GM10266 (cell line): ENCODE data around the gene PCDH8.

Source experiments
- DNase-seq: peaks from one replicate; pipeline ENCODE4 v3.0.0; 2012; ENCODE audit errors: extremely low spot score
- CTCF ChIP-seq: IDR thresholded peaks from 2 replicates; pipeline ENCODE4 v1.5.1; 2012; ENCODE audit warnings: mild to moderate bottlenecking, low read depth; ENCODE audit not compliant: control insufficient read depth, insufficient read depth; ENCODE audit errors: missing control alignments

PCDH8 gene

GRCh38 chr13:52848455-52849195 is at the start of gene PCDH8:
PCDH8 (minus strand) TSS chr13:52848640; CDS start chr13:52848436, 204 bp downstream.
- no peak for DNase-seq
- no peak for TF ChIP-seq CTCF

GRCh38 chr13:52896827-52897659 is 48.6 kb upstream of the PCDH8 start:
- TF ChIP-seq CTCF, result peak; percentile 57
- peak; percentile 32 for DNase-seq

- no peak for TF ChIP-seq CTCF
- DNase-seq, result no peak
Measured at GRCh38 chr13:52894413-52894812, 46.0 kb upstream of the PCDH8 start.

DNA sequence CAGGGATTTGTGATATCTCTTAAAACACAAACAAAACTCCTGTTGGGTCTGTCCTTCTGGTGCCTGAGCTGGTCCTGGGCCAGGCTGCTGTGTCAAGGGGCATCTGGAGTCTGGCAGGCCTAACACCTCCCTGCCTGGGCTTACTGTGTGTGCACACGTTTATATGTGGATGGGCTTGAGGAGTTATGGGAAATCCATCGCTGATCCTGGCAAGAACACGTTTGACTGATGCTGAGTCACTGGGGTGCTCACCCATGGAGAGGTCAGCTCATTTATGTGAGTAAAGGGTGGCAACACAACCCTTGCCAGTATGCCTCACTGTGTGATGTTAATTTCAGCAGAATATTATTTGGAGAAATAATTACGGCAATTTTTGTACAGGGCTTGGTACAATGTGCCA is 44.5 kb upstream of the PCDH8 start:
- no peak for DNase-seq

DNA sequence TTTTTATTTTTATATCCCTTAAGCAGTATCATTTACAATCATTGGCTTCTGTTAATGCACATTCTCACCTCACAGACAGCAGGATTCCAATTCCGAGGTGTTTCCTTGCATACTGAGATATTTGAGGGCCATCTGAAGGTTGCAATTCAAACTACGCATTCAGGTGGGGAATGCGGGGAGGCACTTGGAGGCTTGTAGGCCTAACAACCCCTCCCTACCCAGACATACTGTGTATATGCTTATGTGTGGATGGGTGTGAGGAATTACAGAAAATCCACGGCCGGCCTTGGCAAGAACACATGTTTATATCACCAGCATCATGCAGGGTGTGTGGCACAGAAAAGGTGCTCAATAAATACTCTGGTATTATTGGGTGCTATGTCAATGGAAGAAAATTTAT is 43.3 kb upstream of the PCDH8 start:
- TF ChIP-seq CTCF, result no peak
- no peak for DNase-seq

More for the DNA sequence above, 44.5 kb upstream of the PCDH8 start:
- TF ChIP-seq CTCF, result no peak

GRCh38 chr13:52887165-52887564 is 38.7 kb upstream of the PCDH8 start:
- TF ChIP-seq CTCF, result no peak
- DNase-seq, result no peak

GRCh38 chr13:52885141-52885540 is 36.7 kb upstream of the PCDH8 start:
- no peak for DNase-seq
- TF ChIP-seq CTCF, result no peak
